ENCODE measurements around the gene JADE1. TPM values are rescaled to one million over a fixed set of nuclear protein-coding genes. Genes with fewer than 3 reads are reported as not detected.
A peak's percentile ranks its signal among the peaks of the same experiment; 100 is the strongest.

The JADE1 gene
- total RNA-seq, 1 donor from 2014 or later = 6.6 TPM

GRCh38 chr4:128811571-128812441 lies 2.3 kb downstream of the JADE1 start:
- Histone ChIP-seq H3K36me3 (ENCODE audit: control insufficient read depth, insufficient read depth, low read length) (no peaks in the 10 kb centered on the region), H3K27me3 (ENCODE audit: control insufficient read depth, insufficient read depth, low read length) (no peaks in the 10 kb centered on the region), H3K4me3 (ENCODE audit: low read depth, low read length) (peak overlapping the region; percentile 70)
- no peak for FAIRE-seq
- TF ChIP-seq CTCF (IDR thresholded peaks at IDR 0.05; ENCODE audit: insufficient read depth, low read length, severe bottlenecking) = no peak
- peak; percentile 57 for DNase-seq (ENCODE audit: low read depth)

DNA sequence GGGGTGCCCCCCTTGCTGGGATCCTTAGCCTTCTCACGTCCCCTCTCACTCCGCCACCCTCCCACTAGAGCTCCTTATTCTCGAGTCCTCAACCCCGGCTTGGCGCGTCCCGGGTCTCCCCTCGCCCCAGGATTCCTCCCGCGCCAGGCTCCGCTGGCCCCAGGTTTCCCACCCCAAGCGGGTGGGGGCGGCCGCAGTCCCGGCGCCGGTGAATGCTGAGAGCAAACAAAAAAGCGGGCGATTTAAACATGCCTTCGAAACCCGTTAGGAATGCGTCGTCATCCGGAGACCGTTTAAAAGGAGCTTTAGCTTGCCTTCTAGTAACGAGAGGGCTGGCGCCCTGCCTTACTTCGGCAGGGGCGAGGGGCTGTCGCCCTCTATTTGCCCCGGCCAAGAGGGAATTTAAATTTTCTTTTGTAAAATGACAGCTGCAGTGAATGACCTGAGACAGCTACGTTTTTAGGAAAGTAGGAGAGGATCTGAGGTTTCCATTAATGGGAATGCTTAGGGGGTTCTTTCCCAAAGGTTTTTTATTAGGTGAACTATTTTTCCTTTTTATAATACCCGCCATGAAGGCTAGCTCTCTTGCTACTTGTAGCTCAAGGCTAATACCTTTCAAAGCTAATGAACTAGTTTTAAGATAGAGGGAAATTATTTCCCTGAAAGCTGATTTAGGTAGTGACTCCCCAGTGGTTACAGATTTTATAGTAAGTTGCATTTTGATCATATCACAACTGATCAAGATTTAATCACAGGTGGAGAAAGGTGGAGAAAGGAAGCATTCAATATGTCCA lies 3.1 kb downstream of the JADE1 start:
- H3K27me3 ChIP-seq (ENCODE audit: control insufficient read depth, insufficient read depth, low read length) = no peaks in the 10 kb centered on the region
- no peaks in the 10 kb centered on the region for H3K36me3 ChIP-seq (ENCODE audit: control insufficient read depth, insufficient read depth, low read length)
- no peak for FAIRE-seq
- peak; percentile 58 for DNase-seq (ENCODE audit: low read depth)
- no peak for TF ChIP-seq CTCF (IDR thresholded peaks at IDR 0.05; ENCODE audit: insufficient read depth, low read length, severe bottlenecking)
- H3K4me3 ChIP-seq (ENCODE audit: low read depth, low read length) = peak overlapping the region; percentile 70

GRCh38 chr4:128813965-128814364 lies 4.5 kb downstream of the JADE1 start:
- no peaks in the 10 kb centered on the region for H3K27me3 ChIP-seq (ENCODE audit: control insufficient read depth, insufficient read depth, low read length)
- H3K36me3 ChIP-seq (ENCODE audit: control insufficient read depth, insufficient read depth, low read length) = no peaks in the 10 kb centered on the region
- no peak for TF ChIP-seq CTCF (IDR thresholded peaks at IDR 0.05; ENCODE audit: insufficient read depth, low read length, severe bottlenecking)
- no peak overlapping the region for H3K4me3 ChIP-seq (ENCODE audit: low read depth, low read length)
- FAIRE-seq = no peak
- DNase-seq (ENCODE audit: low read depth) = no peak

- no peak for TF ChIP-seq CTCF (IDR thresholded peaks at IDR 0.05; ENCODE audit: insufficient read depth, low read length, severe bottlenecking)
- no peak overlapping the region for H3K4me3 ChIP-seq (ENCODE audit: low read depth, low read length)
- FAIRE-seq = no peak
Measured at GRCh38 chr4:128818442-128818841, 8.9 kb downstream of the JADE1 start.

GRCh38 chr4:128819082-128819742 lies 9.7 kb downstream of the JADE1 start:
- no peak for TF ChIP-seq CTCF (IDR thresholded peaks at IDR 0.05; ENCODE audit: insufficient read depth, low read length, severe bottlenecking)
- FAIRE-seq = no peak
- H3K4me3 ChIP-seq (ENCODE audit: low read depth, low read length) = no peak overlapping the region
- no peaks in the 10 kb centered on the region for H3K36me3 ChIP-seq (ENCODE audit: control insufficient read depth, insufficient read depth, low read length)
- H3K27me3 ChIP-seq (ENCODE audit: control insufficient read depth, insufficient read depth, low read length) = no peaks in the 10 kb centered on the region
- no peak for DNase-seq (ENCODE audit: low read depth)

More at GRCh38 chr4:128818442-128818841, 8.9 kb downstream of the JADE1 start:
- Histone ChIP-seq H3K36me3 (ENCODE audit: control insufficient read depth, insufficient read depth, low read length) (no peaks in the 10 kb centered on the region), H3K27me3 (ENCODE audit: control insufficient read depth, insufficient read depth, low read length) (no peaks in the 10 kb centered on the region)
- DNase-seq (ENCODE audit: low read depth) = no peak

All from bronchial epithelial cell (primary cell).